GM23248 (cell line): ENCODE measurements around the gene PP2D1.

Experiments
- EZH2 ChIP-seq: fragments of 200-600 bp; sonication (generic); IDR thresholded peaks from 2 replicates; pipeline ENCODE4 v1.6.1; 2018; ENCODE audit warnings: antibody characterized with exemption, mild to moderate bottlenecking; ENCODE audit not compliant: insufficient read depth, poor library complexity, severe bottlenecking
- EZH2phosphoT487 ChIP-seq: fragments of 200-600 bp; sonication (generic); IDR thresholded peaks from 2 replicates; pipeline ENCODE4 v1.6.1; 2018; ENCODE audit warnings: antibody characterized with exemption, moderate library complexity, mild to moderate bottlenecking, low read depth; ENCODE audit not compliant: insufficient read depth

- TF ChIP-seq EZH2phosphoT487 (no peak), EZH2 (no peak)
Measured at GRCh38 chr3:19938295-19938627, 73.8 kb downstream of the PP2D1 start.
